ENCODE measurements around the gene MAGEA9.
A peak's percentile ranks its signal among the peaks of the same experiment; 100 is the strongest.
"Not testable (repeated sequence)": the region's sequence is repeated elsewhere in the genome, so short reads cannot be mapped to it uniquely, and the experiment has no call there.

The MAGEA9 gene

GRCh38 chrX:149781727-149782126 lies at the start of gene MAGEA9:
Gene MAGEA9, plus strand, starts transcription at chrX:149781930. Its CDS starts 4,281 bp downstream, at chrX:149786211.
- not testable (repeated sequence) for DNase-seq

GRCh38 chrX:149742269-149742668 lies 39.5 kb upstream of the MAGEA9 start:
- DNase-seq: not testable (repeated sequence)

- not testable (repeated sequence) for DNase-seq
These were observed 35.2 kb upstream of the MAGEA9 start for GRCh38 chrX:149746390-149747007.

GRCh38 chrX:149757206-149758067 lies 24.3 kb upstream of the MAGEA9 start:
- DNase-seq: no peak

GRCh38 chrX:149758068-149758714 lies 23.5 kb upstream of the MAGEA9 start:
- DNase-seq: no peak

GRCh38 chrX:149758715-149759078 lies 23.0 kb upstream of the MAGEA9 start:
- DNase-seq: not testable (repeated sequence)

GRCh38 chrX:149759824-149760223 lies 21.9 kb upstream of the MAGEA9 start:
- DNase-seq: no peak

GRCh38 chrX:149760965-149761364 lies 20.8 kb upstream of the MAGEA9 start:
- no peak for DNase-seq

- not testable (repeated sequence) for DNase-seq
These were observed 19.7 kb upstream of the MAGEA9 start for GRCh38 chrX:149761858-149762674.

- DNase-seq: no peak
These were observed 18.8 kb upstream of the MAGEA9 start for GRCh38 chrX:149762696-149763614.

GRCh38 chrX:149770344-149770743 lies 11.4 kb upstream of the MAGEA9 start:
- not testable (repeated sequence) for DNase-seq

GRCh38 chrX:149773026-149773425 lies 8.7 kb upstream of the MAGEA9 start:
- not testable (repeated sequence) for DNase-seq

GRCh38 chrX:149773768-149774167 lies 8.0 kb upstream of the MAGEA9 start, which contains the start of gene HSFX1:
Gene HSFX1, plus strand, starts transcription at chrX:149774068. Its CDS starts 614 bp downstream, at chrX:149774682.
- DNase-seq: not testable (repeated sequence)

GRCh38 chrX:149777999-149778398 lies 3.7 kb upstream of the MAGEA9 start:
- not testable (repeated sequence) for DNase-seq

GRCh38 chrX:149795531-149795930 lies 13.8 kb downstream of the MAGEA9 start:
- not testable (repeated sequence) for DNase-seq

GRCh38 chrX:149799095-149799714 lies 17.5 kb downstream of the MAGEA9 start:
- DNase-seq: no peak

- DNase-seq: peak; percentile 27
These were observed 18.2 kb downstream of the MAGEA9 start for GRCh38 chrX:149799938-149800337.

- no peak for DNase-seq
These were observed 21.8 kb downstream of the MAGEA9 start for GRCh38 chrX:149803458-149804062.

- no peak for DNase-seq
These were observed 22.4 kb downstream of the MAGEA9 start for GRCh38 chrX:149804102-149804501.

- no peak for DNase-seq
These were observed 26.2 kb downstream of the MAGEA9 start for GRCh38 chrX:149807747-149808458.
